ENCODE measurements around the gene CABP2. TPM values are rescaled to one million over a fixed set of nuclear protein-coding genes. Genes with fewer than 3 reads are reported as not detected.

Gene CABP2
- total RNA-seq, 1 donor from 2014 or later = not detected

- peak overlapping the region; percentile 79 for H3K4me3 ChIP-seq (ENCODE audit: low read depth, low read length)
- no peak for DNase-seq (ENCODE audit: low read depth)
- TF ChIP-seq CTCF (IDR thresholded peaks at IDR 0.05; ENCODE audit: insufficient read depth, low read length, poor library complexity, severe bottlenecking) = no peak
- no peaks in the 10 kb centered on the region for H3K27me3 ChIP-seq (ENCODE audit: control insufficient read depth, insufficient read depth, low read length)
- peaks cover 6% of the 10 kb centered on the region for H3K36me3 ChIP-seq (ENCODE audit: control insufficient read depth, insufficient read depth, low read length)
Observed at GRCh38 chr11:67504005-67504949, 19.0 kb downstream of the CABP2 start.

GRCh38 chr11:67503119-67504004, 19.9 kb downstream of the CABP2 start:
- no peak for TF ChIP-seq CTCF (IDR thresholded peaks at IDR 0.05; ENCODE audit: insufficient read depth, low read length, poor library complexity, severe bottlenecking)
- Histone ChIP-seq H3K36me3 (ENCODE audit: control insufficient read depth, insufficient read depth, low read length) (peaks cover 7% of the 10 kb centered on the region), H3K27me3 (ENCODE audit: control insufficient read depth, insufficient read depth, low read length) (no peaks in the 10 kb centered on the region), H3K4me3 (ENCODE audit: low read depth, low read length) (peak overlapping the region; percentile 79)
- no peak for DNase-seq (ENCODE audit: low read depth)

DNA sequence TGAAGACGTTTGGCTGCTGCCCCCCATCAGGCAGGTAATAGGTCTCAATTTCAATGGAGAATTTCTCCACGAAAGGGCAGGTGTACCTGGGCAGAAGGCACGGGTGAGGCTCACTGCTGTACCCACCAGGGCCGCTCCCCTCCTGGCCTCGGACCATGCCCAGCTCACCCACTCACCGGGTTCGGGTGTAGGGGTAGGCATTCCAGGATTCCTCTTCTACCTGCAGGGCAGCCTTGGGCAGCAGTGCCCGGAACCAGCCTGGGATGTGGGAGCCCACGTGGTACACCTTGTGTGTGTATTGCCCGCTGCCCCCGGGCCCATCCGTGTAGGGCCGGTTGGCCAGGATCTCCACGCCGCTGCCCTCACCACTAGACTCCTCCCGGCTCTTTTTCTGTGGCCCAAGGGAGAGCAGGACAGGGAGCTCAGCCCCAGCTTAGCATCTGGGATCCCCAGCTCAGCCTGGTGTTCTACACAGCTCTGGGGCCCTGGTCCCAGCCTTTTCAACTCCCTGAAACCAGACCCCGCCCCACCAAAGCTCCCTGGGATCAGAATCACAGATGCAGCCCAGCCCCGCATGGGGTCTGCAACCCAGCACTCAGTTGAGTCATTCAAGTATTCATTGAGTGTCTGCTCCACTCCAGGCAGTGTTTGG, 20.8 kb downstream of the CABP2 start:
- no peak for DNase-seq (ENCODE audit: low read depth)
- TF ChIP-seq CTCF (IDR thresholded peaks at IDR 0.05; ENCODE audit: insufficient read depth, low read length, poor library complexity, severe bottlenecking) = no peak
- no peak overlapping the region for H3K4me3 ChIP-seq (ENCODE audit: low read depth, low read length)
- peaks cover 7% of the 10 kb centered on the region for H3K36me3 ChIP-seq (ENCODE audit: control insufficient read depth, insufficient read depth, low read length)
- H3K27me3 ChIP-seq (ENCODE audit: control insufficient read depth, insufficient read depth, low read length) = no peaks in the 10 kb centered on the region

- peaks cover 7% of the 10 kb centered on the region for H3K36me3 ChIP-seq (ENCODE audit: control insufficient read depth, insufficient read depth, low read length)
- no peaks in the 10 kb centered on the region for H3K27me3 ChIP-seq (ENCODE audit: control insufficient read depth, insufficient read depth, low read length)
- no peak for TF ChIP-seq CTCF (IDR thresholded peaks at IDR 0.05; ENCODE audit: insufficient read depth, low read length, poor library complexity, severe bottlenecking)
- DNase-seq (ENCODE audit: low read depth) = no peak
- H3K4me3 ChIP-seq (ENCODE audit: low read depth, low read length) = no peak overlapping the region
Observed at GRCh38 chr11:67501854-67502253, 21.4 kb downstream of the CABP2 start.

DNA sequence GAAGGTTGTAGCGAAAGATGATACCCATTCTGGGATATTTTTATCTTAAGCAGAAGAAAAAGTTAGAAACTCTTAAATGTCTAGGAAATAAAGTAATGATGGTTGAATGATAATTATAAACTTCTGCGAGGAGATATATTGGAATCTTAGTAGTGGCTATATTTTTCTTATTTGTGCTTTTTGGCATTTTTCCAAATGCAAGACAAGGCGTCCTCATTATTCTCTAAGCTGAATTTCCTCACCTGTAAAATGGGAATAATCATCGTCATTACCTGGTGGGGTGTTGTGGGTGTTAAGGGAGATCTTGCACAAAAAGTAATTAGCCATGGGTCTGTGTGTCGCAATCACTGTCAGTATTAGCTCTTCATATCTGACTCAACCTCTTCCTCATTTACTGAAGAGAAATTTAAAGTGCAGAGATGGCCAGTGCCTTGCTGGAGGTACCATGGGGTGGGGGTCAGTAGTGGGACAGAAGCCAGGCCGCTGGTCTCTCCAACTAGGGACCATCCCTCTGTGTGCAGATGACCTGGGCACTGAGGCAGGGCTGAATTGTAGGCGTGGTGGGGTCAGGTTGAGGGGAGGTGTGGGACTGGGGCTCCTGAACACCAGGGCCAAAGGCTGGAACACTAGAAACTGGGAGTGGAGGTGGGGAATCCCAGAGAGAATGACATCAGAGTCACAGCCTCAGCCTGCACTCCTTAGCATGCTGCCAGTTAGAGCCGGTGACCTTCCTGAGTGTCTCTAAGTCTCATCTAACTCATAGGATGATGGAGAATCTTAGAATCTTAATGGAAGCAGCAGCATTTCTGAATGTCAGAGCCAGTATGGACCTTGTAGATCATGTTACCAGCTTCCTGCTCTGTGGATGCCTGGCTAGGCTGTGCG, 22.2 kb downstream of the CABP2 start:
- no peak for DNase-seq (ENCODE audit: low read depth)

More for the DNA sequence above, 22.2 kb downstream of the CABP2 start:
- Histone ChIP-seq H3K4me3 (ENCODE audit: low read depth, low read length) (no peak overlapping the region), H3K36me3 (ENCODE audit: control insufficient read depth, insufficient read depth, low read length) (peaks cover 7% of the 10 kb centered on the region), H3K27me3 (ENCODE audit: control insufficient read depth, insufficient read depth, low read length) (no peaks in the 10 kb centered on the region)
- TF ChIP-seq CTCF (IDR thresholded peaks at IDR 0.05; ENCODE audit: insufficient read depth, low read length, poor library complexity, severe bottlenecking) = no peak
